Measurements from ENCODE around the gene SCAF1.
A peak's percentile ranks its signal among the peaks of the same experiment; 100 is the strongest.

SCAF1 gene

GRCh38 chr19:49645592-49645991, 3.6 kb downstream of the SCAF1 start:
- no peak for DNase-seq

- DNase-seq: no peak
Observed at GRCh38 chr19:49645995-49646394, 4.0 kb downstream of the SCAF1 start.

DNA sequence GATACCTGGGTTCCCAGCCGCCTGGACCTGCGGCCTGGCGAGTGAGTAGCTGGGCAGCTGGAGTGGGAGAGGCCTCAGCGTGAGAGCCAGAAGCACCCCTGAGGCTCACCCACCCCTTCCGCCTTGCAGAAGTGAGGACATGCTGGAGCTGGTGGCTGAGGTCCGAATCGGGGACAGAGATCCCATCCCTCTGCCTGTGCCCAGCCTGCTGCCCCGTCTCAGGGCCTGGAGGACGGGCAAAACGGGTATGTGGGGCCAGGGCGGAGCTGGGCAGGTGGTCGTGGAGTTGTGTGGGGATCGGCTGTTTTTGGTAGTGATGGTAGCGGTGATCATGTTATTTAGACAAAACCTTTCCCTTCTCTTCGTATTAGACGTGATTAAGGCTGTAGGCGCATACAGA, 4.6 kb downstream of the SCAF1 start:
- DNase-seq: no peak

GRCh38 chr19:49651029-49651819, 9.2 kb downstream of the SCAF1 start:
- DNase-seq: no peak

GRCh38 chr19:49651820-49652550, 10.0 kb downstream of the SCAF1 start:
- no peak for DNase-seq

GRCh38 chr19:49652551-49653465, 10.8 kb downstream of the SCAF1 start:
- no peak for DNase-seq

DNA sequence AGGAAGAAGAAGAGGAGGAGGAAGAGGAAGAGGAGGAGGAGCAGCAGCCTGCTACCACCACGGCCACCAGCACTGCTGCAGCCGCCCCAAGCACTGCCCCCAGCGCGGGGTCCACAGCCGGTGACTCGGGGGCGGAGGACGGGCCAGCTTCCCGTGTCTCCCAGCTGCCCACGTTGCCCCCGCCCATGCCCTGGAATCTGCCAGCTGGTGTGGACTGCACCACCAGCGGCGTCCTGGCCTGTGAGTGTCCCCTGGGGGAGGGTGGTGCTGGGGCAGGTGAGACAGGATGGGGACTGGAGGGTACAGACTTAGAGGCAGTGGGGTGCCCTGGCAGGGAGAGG, 11.4 kb downstream of the SCAF1 start:
- no peak for DNase-seq

DNA sequence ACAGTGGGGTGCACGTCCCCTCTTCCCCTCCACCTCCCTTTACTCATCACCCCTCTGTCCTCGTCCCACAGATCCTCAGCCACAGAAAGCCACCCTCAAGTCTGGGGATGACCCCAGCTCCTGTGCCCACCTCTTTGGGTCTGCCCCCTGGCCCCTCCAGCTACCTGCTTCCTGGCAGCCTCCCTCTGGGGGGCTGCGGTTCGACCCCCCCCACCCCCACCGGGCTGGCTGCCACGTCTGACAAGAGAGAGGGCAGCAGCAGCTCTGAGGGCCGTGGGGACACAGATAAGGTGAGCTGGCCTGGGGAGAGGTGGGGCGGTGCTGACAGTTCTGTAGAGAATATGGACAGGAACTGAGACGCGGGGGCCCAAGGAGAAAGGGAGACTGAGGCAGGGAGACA, 12.6 kb downstream of the SCAF1 start:
- DNase-seq: no peak

GRCh38 chr19:49655570-49656455, 13.8 kb downstream of the SCAF1 start:
- DNase-seq: no peak

GRCh38 chr19:49656456-49657109, 14.6 kb downstream of the SCAF1 start:
- DNase-seq: no peak

- no peak for DNase-seq
Observed at GRCh38 chr19:49657493-49658138, 15.6 kb downstream of the SCAF1 start.

GRCh38 chr19:49658139-49658517, 16.1 kb downstream of the SCAF1 start:
- no peak for DNase-seq

GRCh38 chr19:49658566-49659442, 16.8 kb downstream of the SCAF1 start:
- DNase-seq: no peak

- DNase-seq: no peak
Observed at GRCh38 chr19:49660338-49660961, 18.4 kb downstream of the SCAF1 start.

DNA sequence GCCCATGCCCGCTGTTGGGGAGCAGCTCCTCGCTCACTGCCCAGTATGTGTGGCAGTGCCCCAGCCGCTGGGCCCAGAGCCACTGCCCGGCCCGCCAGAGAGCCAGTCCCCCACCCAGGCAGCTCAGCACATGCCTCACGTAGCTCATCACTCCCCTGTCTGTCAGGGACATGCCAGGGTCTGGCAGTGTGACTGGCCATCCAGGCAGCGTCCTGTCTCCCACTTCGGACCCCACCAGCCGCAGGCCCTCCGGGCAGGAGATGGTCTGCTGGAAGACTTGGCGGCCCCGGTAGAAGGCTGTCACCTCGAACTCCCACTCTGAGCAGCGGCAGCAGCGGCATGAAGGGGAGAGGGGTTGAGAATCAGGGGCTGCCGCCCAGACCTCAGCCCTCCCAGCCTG, 20.0 kb downstream of the SCAF1 start:
- no peak for DNase-seq

DNA sequence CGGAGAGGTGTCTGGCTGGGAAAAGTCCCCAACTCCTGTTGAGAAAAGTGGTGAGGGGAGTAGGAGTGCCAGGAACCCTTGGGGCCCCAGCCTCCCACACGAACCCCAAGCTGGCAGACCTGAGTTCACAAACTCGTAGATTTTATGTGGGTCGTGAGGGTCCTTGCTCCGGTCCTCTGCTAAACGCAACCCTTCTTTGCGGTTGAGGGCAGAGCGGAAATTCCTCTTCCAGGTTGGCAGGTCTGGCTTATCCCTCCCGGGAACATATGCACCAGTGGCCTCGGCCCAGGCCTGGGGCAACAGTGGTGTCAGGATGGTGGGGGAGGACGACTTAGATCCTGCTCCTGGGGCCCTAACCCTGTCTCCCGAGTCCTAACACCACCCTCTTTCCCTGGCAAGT, 21.2 kb downstream of the SCAF1 start:
- no peak for DNase-seq

DNA sequence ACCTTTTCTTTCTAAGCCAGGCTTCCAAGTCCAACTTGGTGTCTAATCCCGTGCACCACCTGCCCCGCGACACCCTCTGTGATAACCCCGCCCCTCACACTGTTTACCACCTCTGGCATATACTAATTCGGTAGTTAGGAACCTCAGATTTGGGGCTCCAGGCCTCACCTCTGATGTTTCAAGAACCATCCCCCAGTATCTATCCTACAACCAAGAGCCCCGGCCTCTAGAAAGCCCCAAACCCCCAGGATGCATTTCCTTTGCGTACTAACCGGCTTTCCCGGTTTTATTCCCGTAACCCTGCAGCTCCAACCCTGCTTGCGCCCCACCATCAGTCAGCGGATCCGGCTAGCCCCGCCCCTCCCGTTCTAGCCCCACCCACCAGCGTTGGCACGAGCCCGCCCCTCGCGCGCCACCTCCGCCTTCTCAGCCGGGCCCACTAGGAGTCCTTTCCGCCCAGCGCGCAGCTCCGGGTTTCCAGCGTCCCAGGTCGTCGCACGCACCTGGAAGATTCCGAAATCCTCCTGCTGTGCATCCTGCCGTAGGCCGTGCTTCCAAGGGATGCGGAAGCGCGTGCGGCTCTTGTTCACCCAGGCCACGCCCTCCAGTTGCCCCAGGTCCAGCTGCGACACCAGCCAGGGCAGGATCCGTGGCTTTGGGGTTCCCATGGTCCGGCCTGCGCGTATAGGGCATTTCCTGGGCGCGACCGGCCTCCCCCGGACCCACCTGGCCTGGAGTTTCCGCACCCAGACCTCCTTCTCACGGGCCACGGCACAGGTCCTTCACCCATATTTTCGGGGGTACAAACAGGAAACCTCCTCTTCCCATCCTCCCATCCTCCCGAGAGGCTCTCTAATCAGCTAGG, 22.4 kb downstream of the SCAF1 start:
- DNase-seq: peak; percentile 60

- no peak for DNase-seq
Observed at GRCh38 chr19:49665036-49665350, 23.0 kb downstream of the SCAF1 start.

Measured in NCI-H526 treated with DMSO at 0.1 percent for 48 hours (cell line).